Activated CD8-positive, alpha-beta T cell treated with anti-CD3 and anti-CD28 coated beads for 36 hours (primary cell): ENCODE data around the gene ACACA. TPM values are rescaled to one million over a fixed set of nuclear protein-coding genes. Genes with fewer than 3 reads are reported as not detected.

Experiments used
- ATAC-seq: fragments of 200-7000 bp; cut with Tn5 transposase; one replicate; pipeline ENCODE4 v1.10.0; 2021; ENCODE audit warnings: mild to moderate bottlenecking, moderate library complexity
- CTCF ChIA-PET: fragments of 350-600 bp; sonication (Branson Sonifier 250); formaldehyde crosslinking; loops from one replicate; lab custom pipeline; 2021; ENCODE audit warnings: antibody characterized with exemption; lab: Charles Lee
- POLR2A ChIA-PET: fragments of 350-600 bp; sonication (Branson Sonifier 250); formaldehyde crosslinking; loops from one replicate; lab custom pipeline; 2021; ENCODE audit warnings: antibody characterized with exemption; lab: Charles Lee
- DNase-seq: peaks from one replicate; pipeline ENCODE4 v3.0.0-alpha.2; 2020
- H3K27ac Mint-ChIP-seq: one replicate; pipeline ENCODE4 v1.8.0; 2021; ENCODE audit warnings: mild to moderate bottlenecking, mixed read lengths
- H3K27me3 Mint-ChIP-seq: one replicate; pipeline ENCODE4 v1.8.0; 2021; ENCODE audit warnings: mixed read lengths
- H3K36me3 Mint-ChIP-seq: one replicate; pipeline ENCODE4 v1.8.0; 2021; ENCODE audit warnings: low read depth, mixed read lengths
- H3K4me1 Mint-ChIP-seq: one replicate; pipeline ENCODE4 v1.8.0; 2021; ENCODE audit warnings: low read depth, mixed read lengths
- H3K4me3 Mint-ChIP-seq: one replicate; pipeline ENCODE4 v1.8.0; 2021; ENCODE audit warnings: mild to moderate bottlenecking, moderate library complexity, mixed read lengths
- H3K9me3 Mint-ChIP-seq: one replicate; pipeline ENCODE4 v1.8.0; 2021; ENCODE audit warnings: mixed read lengths
- intact Hi-C: fragments of 100-400 bp; cut with micrococcal nuclease; formaldehyde crosslinking; loops from one replicate; pipeline ENCODE4 v1.10.0; 2022
- total RNA-seq, 2 experiments: library from RNA; stranded (reverse); gene quantifications; one replicate each; pipeline ENCODE4 v1.2.3, GENCODE V29; 2021
- TF ChIP-seq, protein P1 (sequence below): fragments of 200-600 bp; IDR thresholded peaks from one replicate; pipeline ENCODE4 v1.8.0; 2022; ENCODE audit warnings: antibody characterized with exemption, mild to moderate bottlenecking

ACACA gene
- total RNA-seq, 2 experiments from 2014 or later = 66.0 to 68.2 TPM

DNA sequence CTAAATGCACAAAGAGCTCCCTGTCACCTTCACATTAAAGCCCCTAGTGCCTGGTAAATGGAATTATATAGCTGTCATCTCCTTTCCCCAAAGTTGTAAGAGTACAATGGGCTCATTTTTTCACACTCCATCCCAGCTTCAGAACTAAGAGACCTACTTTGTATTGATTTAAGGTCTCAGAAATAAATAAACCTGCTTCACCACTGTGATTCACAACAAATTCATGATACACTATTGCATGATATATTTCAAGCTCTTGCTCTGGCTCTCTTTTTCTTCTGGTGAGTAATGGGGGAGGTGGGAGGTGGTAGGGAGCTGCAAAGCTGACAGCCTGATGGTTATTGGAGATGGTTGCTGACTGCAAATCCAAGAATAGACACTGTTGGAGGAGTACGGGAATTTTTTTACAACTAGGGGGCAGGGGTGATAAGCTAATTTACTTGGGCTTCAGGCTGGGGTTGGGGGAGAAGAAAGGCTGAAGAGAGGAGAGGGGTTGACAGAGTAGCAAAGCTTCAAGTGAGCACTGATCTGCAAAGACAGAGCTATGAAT is 268.0 kb downstream of the ACACA start:
- no peaks in the 10 kb centered on the region for H3K4me1 Mint-ChIP-seq
- intact Hi-C loops = no loop called here
- no peak overlapping the region for H3K27ac Mint-ChIP-seq
- POLR2A ChIA-PET = interaction anchor here (0.9 to 1.0 kb wide), 2 partner anchors 15 to 343 kb away, joined by 3 read pairs; no protein-coding TSS in a partner anchor
- peaks cover 16% of the 10 kb centered on the region for H3K36me3 Mint-ChIP-seq
- TF ChIP-seq, protein P1, sequence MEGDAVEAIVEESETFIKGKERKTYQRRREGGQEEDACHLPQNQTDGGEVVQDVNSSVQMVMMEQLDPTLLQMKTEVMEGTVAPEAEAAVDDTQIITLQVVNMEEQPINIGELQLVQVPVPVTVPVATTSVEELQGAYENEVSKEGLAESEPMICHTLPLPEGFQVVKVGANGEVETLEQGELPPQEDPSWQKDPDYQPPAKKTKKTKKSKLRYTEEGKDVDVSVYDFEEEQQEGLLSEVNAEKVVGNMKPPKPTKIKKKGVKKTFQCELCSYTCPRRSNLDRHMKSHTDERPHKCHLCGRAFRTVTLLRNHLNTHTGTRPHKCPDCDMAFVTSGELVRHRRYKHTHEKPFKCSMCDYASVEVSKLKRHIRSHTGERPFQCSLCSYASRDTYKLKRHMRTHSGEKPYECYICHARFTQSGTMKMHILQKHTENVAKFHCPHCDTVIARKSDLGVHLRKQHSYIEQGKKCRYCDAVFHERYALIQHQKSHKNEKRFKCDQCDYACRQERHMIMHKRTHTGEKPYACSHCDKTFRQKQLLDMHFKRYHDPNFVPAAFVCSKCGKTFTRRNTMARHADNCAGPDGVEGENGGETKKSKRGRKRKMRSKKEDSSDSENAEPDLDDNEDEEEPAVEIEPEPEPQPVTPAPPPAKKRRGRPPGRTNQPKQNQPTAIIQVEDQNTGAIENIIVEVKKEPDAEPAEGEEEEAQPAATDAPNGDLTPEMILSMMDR = no peak
- ATAC-seq = no peak
- no peaks in the 10 kb centered on the region for H3K9me3 Mint-ChIP-seq
- H3K4me3 Mint-ChIP-seq = no peak overlapping the region
- CTCF ChIA-PET = no interaction called here
- H3K27me3 Mint-ChIP-seq = no peaks in the 10 kb centered on the region
- DNase-seq = no peak

DNA sequence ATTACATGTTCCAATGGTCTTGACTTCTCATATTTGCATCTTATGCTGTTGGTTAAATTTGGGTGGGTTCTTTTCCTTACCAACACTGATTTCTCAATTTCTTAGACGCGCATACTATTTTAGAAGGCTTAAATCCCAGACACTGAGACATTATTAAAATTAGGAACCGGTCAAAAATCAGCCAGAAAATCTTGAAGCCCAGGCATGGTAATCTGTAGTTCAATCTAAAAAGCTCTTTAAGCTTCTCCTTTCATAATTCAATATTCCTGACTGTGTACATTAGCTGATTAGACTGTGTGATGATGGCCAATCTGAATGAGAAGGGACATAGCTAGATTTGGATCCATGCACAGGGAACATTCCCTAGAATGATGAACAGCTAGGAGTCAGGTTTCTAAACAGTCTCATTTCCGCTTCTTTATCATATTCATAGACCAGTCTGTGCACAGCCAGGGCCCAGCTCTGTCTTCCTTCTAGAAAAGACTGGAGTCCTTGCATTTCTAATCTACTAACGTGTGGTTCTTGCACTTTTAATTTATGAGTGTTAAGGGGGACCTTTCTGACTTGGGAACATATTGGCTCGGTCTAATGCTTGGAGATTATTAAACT is 268.6 kb downstream of the ACACA start:
- CTCF ChIA-PET = no interaction called here
- TF ChIP-seq, protein P1 = no peak
- ATAC-seq (no peak), DNase-seq (no peak)
- Mint-ChIP-seq H3K4me1 (no peaks in the 10 kb centered on the region), H3K9me3 (no peaks in the 10 kb centered on the region), H3K36me3 (peaks cover 14% of the 10 kb centered on the region), H3K4me3 (no peak overlapping the region), H3K27ac (no peak overlapping the region), H3K27me3 (no peaks in the 10 kb centered on the region)
- intact Hi-C loops = no loop called here
- POLR2A ChIA-PET = interaction anchor here (0.9 to 1.0 kb wide), 2 partner anchors 16 to 344 kb away, joined by 3 read pairs; no protein-coding TSS in a partner anchor

DNA sequence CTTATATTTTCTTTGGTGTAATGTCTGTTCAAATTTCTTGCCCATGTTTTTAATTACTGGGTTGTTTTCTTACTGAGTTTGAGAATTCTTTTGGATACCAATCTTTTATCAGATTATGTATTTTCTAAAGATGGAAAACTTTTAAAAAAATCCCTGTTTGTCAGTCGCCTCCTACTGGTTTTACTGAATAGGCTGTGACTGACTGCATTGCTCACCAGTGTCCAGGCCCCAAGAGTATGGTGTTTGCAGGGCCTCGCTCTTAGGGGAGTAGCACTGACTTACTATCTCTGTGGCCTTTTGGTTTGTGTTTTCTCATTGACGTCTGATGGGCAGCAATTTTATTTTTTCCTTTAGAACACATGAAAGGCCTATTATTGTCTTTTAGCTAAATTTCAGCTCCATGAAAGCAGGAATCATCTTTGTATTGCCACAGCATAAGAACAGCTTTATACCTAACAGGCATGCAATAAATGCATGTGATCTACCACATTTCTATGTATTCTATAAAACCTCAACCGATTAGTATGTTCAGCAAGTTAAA is 269.5 kb downstream of the ACACA start:
- no peaks in the 10 kb centered on the region for H3K4me1 Mint-ChIP-seq
- H3K27me3 Mint-ChIP-seq = no peaks in the 10 kb centered on the region
- no peak overlapping the region for H3K27ac Mint-ChIP-seq
- intact Hi-C loops = no loop called here
- ATAC-seq = no peak
- no peak for DNase-seq
- H3K36me3 Mint-ChIP-seq = peaks cover 9% of the 10 kb centered on the region
- ChIA-PET POLR2A (no interaction called here), CTCF (no interaction called here)
- H3K9me3 Mint-ChIP-seq = no peaks in the 10 kb centered on the region
- H3K4me3 Mint-ChIP-seq = no peak overlapping the region
- TF ChIP-seq, protein P1 = no peak

DNA sequence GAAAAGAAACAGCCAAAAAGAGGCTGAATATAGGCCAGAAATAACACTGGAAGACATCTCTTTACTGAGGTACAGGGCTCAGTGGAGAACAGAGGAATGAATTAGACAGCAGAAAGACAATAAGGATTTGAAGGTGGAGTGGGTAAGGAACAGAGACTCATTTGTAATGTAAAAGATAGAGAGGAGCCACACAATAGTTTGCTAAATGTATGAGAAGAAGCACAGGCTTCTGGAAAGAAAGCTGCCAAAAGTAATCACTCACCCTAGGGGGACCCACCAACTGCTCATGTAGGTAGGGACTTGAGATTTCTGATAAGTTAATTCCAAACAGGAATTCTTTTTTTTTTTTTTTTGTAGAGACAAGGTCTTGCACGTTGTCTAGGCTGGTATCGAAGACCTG is 271.1 kb downstream of the ACACA start:
- TF ChIP-seq, protein P1 = no peak
- peaks cover 7% of the 10 kb centered on the region for H3K36me3 Mint-ChIP-seq
- no peaks in the 10 kb centered on the region for H3K4me1 Mint-ChIP-seq
- no peak overlapping the region for H3K27ac Mint-ChIP-seq
- DNase-seq = no peak
- no peaks in the 10 kb centered on the region for H3K9me3 Mint-ChIP-seq
- CTCF ChIA-PET = no interaction called here
- ATAC-seq = no peak
- no peaks in the 10 kb centered on the region for H3K27me3 Mint-ChIP-seq
- POLR2A ChIA-PET = no interaction called here
- no peak overlapping the region for H3K4me3 Mint-ChIP-seq
- intact Hi-C loops = no loop called here

DNA sequence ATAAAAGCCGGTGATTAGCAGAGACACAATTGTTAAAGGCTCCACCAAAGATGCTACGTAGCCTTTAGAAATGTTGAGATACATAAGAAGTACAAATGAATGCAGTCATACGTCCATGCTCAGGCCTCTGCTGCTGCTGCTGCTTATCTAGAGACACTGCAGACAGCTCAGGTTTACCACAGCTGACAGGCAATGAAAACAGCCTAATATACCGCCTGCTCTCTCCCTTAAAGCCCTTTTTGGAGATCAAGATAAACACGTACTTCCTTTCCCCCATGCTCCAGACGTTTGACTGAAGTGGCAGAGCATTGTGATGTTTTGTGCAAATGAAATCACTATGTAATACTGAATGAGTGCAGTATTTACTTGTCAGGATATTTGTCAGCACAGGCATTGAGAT is 272.6 kb downstream of the ACACA start:
- H3K27ac Mint-ChIP-seq = no peak overlapping the region
- ChIA-PET CTCF (no interaction called here), POLR2A (no interaction called here)
- no peaks in the 10 kb centered on the region for H3K4me1 Mint-ChIP-seq
- TF ChIP-seq, protein P1 = no peak
- no peak overlapping the region for H3K4me3 Mint-ChIP-seq
- ATAC-seq = no peak
- intact Hi-C loops = no loop called here
- no peaks in the 10 kb centered on the region for H3K27me3 Mint-ChIP-seq
- H3K9me3 Mint-ChIP-seq = no peaks in the 10 kb centered on the region
- no peak for DNase-seq
- H3K36me3 Mint-ChIP-seq = peaks cover 13% of the 10 kb centered on the region
